A673 (cell line): Measurements from ENCODE around the gene LCAT. TPM values are rescaled to one million over a fixed set of nuclear protein-coding genes. Genes with fewer than 3 reads are reported as not detected.
A peak's percentile ranks its signal among the peaks of the same experiment; 100 is the strongest.

Source experiments
- Bru-seq: library from RNA; stranded (reverse); fragments of 400-500 nt; gene quantifications from one replicate; lab custom pipeline; 2021; lab: Mats Ljungman, UMichigan
- BruChase-seq, 2 experiments: library from RNA; stranded (reverse); fragments of 400-500 nt; gene quantifications; one replicate each; lab custom pipeline; 2021; lab: Mats Ljungman, UMichigan
- BruUV-seq: library from RNA; stranded (reverse); fragments of 400-500 nt; replicated peaks from 2 replicates; lab custom pipeline; 2021; lab: Mats Ljungman, UMichigan
- CTCF ChIA-PET: fragments of 300-600 bp; sonication (Branson Sonifier 250); formaldehyde crosslinking; loops from one replicate; lab custom pipeline; 2022; ENCODE audit warnings: antibody characterized with exemption; lab: Charles Lee
- POLR2A ChIA-PET: fragments of 300-600 bp; sonication (Branson Sonifier 250); formaldehyde crosslinking; loops from one replicate; lab custom pipeline; 2022; ENCODE audit warnings: antibody characterized with exemption; ENCODE audit not compliant: low non-redundant PET; lab: Charles Lee
- DNase-seq: peaks from one replicate; pipeline ENCODE4 v3.0.0-alpha.2; 2015; ENCODE audit warnings: low spot score
- H3K27ac ChIP-seq: fragments of 200-600 bp; sonication (generic); 2 replicates; pipeline ENCODE4 v1.5.1; 2016; ENCODE audit warnings: mixed run types, low read depth, mild to moderate bottlenecking, mixed read lengths, antibody characterized with exemption, low read length; ENCODE audit not compliant: poor library complexity, severe bottlenecking
- H3K27me3 ChIP-seq: fragments of 200-600 bp; sonication (generic); replicated peaks from 2 replicates; pipeline ENCODE4 v1.6.1; 2017; ENCODE audit warnings: mixed run types, low read depth, mild to moderate bottlenecking, mixed read lengths, antibody characterized with exemption, low read length; ENCODE audit not compliant: insufficient read depth, poor library complexity
- H3K36me3 ChIP-seq: fragments of 200-600 bp; sonication (generic); 2 replicates; pipeline ENCODE4 v1.6.1; 2016; ENCODE audit warnings: mixed run types, mild to moderate bottlenecking, mixed read lengths, antibody characterized with exemption, low read length; ENCODE audit not compliant: insufficient read depth, poor library complexity, severe bottlenecking
- H3K4me1 ChIP-seq: fragments of 200-600 bp; sonication (generic); 2 replicates; pipeline ENCODE4 v1.6.1; 2017; ENCODE audit warnings: mixed run types, mild to moderate bottlenecking, mixed read lengths, antibody characterized with exemption, low read length; ENCODE audit not compliant: insufficient read depth, poor library complexity, severe bottlenecking
- H3K4me3 ChIP-seq: fragments of 200-600 bp; sonication (generic); 2 replicates; pipeline ENCODE4 v1.5.1; 2016; ENCODE audit warnings: low read depth, mixed run types, mild to moderate bottlenecking, mixed read lengths, low read length; ENCODE audit not compliant: poor library complexity, severe bottlenecking
- H3K9me3 ChIP-seq: fragments of 200-600 bp; sonication (generic); 2 replicates; pipeline ENCODE4 v1.6.1; 2016; ENCODE audit warnings: mixed run types, low read depth, mild to moderate bottlenecking, mixed read lengths, antibody characterized with exemption, low read length; ENCODE audit not compliant: poor library complexity, severe bottlenecking
- EZH2 ChIP-seq: fragments of 200-600 bp; sonication (generic); IDR thresholded peaks from 2 replicates; pipeline ENCODE4 v1.6.1; 2017; ENCODE audit warnings: borderline replicate concordance, low read depth, mild to moderate bottlenecking, mixed read lengths, antibody characterized with exemption, low read length; ENCODE audit not compliant: poor library complexity, severe bottlenecking
- intact Hi-C: fragments of 100-400 bp; cut with micrococcal nuclease; formaldehyde crosslinking; loops from one replicate; pipeline ENCODE4 v1.10.0; 2022; ENCODE audit not compliant: unreplicated experiment
- long read RNA-seq: library from polyadenylated mRNA; stranded (forward); transcript quantifications from one replicate; pipeline ENCODE4 v2.0.0, GENCODE V29; 2022
- total RNA-seq: library from RNA; stranded (reverse); gene quantifications from 2 replicates; pipeline ENCODE4 v1.2.3, GENCODE V29; 2021
- TF ChIP-seq, protein P1 (sequence below): fragments of 300-800, 200-600 bp; sonication (generic); conservative IDR thresholded peaks from 2 replicates; pipeline ENCODE4 v1.5.1; 2017; ENCODE audit warnings: low read depth, mild to moderate bottlenecking, antibody characterized with exemption, low read length, moderate library complexity, mixed read lengths

Gene LCAT, protein sequence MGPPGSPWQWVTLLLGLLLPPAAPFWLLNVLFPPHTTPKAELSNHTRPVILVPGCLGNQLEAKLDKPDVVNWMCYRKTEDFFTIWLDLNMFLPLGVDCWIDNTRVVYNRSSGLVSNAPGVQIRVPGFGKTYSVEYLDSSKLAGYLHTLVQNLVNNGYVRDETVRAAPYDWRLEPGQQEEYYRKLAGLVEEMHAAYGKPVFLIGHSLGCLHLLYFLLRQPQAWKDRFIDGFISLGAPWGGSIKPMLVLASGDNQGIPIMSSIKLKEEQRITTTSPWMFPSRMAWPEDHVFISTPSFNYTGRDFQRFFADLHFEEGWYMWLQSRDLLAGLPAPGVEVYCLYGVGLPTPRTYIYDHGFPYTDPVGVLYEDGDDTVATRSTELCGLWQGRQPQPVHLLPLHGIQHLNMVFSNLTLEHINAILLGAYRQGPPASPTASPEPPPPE
- 15.5 and 17.6 TPM in 2 replicates for total RNA-seq
- percentile 49 among the genes with signal in this experiment for Bru-seq, nascent RNA
- percentile 61 among the genes with signal in this experiment for BruChase-seq, experiment 1, labeled RNA remaining after a 2-hour chase
- BruChase-seq, experiment 2, labeled RNA remaining after a 6-hour chase: percentile 64 among the genes with signal in this experiment
- long read RNA-seq, partial matches to known transcripts: 0 of 6 reads
- long read RNA-seq, other reads (novel, unspliced or antisense): 3 of 6 reads

DNA sequence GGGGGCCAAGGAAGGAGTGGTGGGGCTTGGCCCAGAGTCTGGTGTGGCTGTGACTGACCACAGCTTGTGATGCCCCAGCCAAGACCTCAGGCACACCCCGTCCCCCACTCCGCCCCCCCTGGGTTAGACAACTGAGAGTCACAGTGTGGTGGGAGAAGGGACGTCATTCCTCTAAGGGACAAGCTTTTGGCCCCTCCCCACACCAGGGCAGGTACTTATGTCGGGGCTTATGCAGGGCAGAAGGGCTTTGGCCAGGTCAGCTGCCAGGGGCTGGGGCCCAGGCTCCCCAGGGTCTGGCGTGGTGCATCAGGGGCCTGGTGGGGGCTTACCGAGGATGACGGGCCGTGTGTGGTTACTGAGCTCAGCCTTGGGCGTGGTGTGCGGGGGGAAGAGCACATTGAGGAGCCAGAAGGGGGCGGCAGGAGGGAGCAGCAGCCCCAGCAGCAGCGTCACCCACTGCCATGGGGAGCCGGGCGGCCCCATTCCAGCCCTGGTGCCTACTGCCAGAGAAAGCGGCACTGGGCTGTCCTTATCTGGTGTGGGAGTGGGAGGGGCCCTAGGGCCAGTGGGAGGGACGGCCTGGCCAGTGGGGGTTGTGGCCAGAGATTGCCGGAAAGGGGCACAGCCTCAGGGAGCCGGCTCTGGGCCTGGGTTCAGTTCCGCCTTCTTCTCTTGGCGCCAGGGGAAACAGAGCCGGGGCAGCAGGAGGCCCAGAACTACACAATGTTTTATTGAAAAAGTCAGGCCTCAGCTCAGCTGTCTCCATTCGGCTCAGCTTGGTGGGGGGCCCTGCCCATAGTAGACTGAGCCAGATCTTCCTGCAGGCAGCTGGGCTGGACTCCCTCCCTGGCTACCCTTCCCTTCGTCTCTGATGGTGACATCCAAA lies at the start of gene LCAT:
Gene LCAT, minus strand, starts transcription at position 502 of the 886 bp plus-strand sequence. Its CDS starts 19 bp downstream, at position 483.
- ChIA-PET POLR2A (no interaction called here), CTCF (no interaction called here)
- no peaks in the 10 kb centered on the region for H3K9me3 ChIP-seq
- peaks cover 29% of the 10 kb centered on the region for H3K36me3 ChIP-seq
- intact Hi-C loops: no loop called here
- H3K27me3 ChIP-seq: no peaks in the 10 kb centered on the region
- DNase-seq: peak; percentile 29
- H3K4me1 ChIP-seq: no peaks in the 10 kb centered on the region
- TF ChIP-seq EZH2: no peak
- TF ChIP-seq, protein P1, sequence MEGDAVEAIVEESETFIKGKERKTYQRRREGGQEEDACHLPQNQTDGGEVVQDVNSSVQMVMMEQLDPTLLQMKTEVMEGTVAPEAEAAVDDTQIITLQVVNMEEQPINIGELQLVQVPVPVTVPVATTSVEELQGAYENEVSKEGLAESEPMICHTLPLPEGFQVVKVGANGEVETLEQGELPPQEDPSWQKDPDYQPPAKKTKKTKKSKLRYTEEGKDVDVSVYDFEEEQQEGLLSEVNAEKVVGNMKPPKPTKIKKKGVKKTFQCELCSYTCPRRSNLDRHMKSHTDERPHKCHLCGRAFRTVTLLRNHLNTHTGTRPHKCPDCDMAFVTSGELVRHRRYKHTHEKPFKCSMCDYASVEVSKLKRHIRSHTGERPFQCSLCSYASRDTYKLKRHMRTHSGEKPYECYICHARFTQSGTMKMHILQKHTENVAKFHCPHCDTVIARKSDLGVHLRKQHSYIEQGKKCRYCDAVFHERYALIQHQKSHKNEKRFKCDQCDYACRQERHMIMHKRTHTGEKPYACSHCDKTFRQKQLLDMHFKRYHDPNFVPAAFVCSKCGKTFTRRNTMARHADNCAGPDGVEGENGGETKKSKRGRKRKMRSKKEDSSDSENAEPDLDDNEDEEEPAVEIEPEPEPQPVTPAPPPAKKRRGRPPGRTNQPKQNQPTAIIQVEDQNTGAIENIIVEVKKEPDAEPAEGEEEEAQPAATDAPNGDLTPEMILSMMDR: no peak
- peak within 1 kb of the TSS; percentile 50 for H3K27ac ChIP-seq
- no peak within 1 kb of the TSS for H3K4me3 ChIP-seq
- BruUV-seq: no TSS peak

DNA sequence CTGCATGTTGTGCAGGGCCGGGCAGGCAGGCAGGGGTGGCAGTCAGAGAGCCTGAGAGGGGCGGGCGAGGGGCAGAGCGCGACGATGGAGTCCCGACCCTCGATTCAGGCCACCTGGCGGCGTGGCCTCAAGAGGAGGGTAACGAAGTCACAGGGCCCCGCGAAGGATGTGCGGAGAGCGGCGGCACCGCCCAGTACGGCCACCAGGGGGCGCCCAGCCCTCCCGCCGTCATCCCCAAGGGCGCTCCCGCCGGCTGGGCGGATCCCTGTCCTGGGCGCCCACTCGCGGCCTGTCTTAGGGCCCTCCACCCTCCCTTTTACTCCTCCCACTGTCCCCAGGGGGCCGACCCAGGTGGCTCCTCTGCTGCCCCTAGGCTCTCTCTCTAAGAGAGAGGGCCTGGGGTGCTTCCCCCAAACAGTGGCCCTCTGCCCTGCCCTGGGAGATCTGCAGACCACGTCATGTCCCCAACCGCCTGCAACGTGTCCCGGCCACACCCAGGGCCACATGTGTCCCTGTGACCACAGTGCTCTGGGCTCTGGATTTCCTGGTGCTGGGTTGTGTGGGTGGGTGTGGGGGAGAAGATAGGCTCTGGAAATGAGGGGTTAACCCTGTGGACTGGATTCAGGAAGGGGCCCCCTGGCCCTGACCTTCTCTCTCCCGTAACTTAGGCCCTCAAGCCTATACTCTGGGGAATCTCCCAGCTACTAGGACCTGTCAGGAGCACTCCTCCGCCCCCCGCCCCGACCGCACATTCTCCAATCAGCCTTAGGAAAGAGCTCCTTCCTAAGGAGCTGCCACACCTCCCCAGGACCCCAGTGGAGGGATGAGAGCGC lies 49.5 kb upstream of the LCAT start:
- no peaks in the 10 kb centered on the region for H3K9me3 ChIP-seq
- CTCF ChIA-PET: interaction anchor here (0.6 to 1.4 kb wide), 2 partner anchors 47 to 361 kb away, joined by 3 to 4 read pairs; no protein-coding TSS in a partner anchor
- H3K27ac ChIP-seq: no peak overlapping the region
- peaks cover 5% of the 10 kb centered on the region for H3K4me1 ChIP-seq
- intact Hi-C loops: loop anchor here (1.0 kb wide), 2 partner anchors 47 to 236 kb away; no protein-coding TSS in a partner anchor
- H3K36me3 ChIP-seq: no peaks in the 10 kb centered on the region
- peak; percentile 82 for DNase-seq
- POLR2A ChIA-PET: no interaction called here
- H3K27me3 ChIP-seq: no peaks in the 10 kb centered on the region
- no peak for TF ChIP-seq EZH2
- TF ChIP-seq, protein P1: peak; percentile 98
- H3K4me3 ChIP-seq: no peak overlapping the region
- BruUV-seq: no TSS peak
